Endometrium (tissue), 2 donors: Measurements from ENCODE around the gene SAA4.
"Not testable (repeated sequence)": the region's sequence is repeated elsewhere in the genome, so short reads cannot be mapped to it uniquely, and the experiment has no call there.

ENCODE experiments used
- FAIRE-seq: peaks from 2 replicates; lab custom pipeline; 2012; peaks lifted over from hg19 to GRCh38; lab: Jason Lieb, UNC
- donor health status: control.
- donor health status: control.

Gene SAA4

DNA sequence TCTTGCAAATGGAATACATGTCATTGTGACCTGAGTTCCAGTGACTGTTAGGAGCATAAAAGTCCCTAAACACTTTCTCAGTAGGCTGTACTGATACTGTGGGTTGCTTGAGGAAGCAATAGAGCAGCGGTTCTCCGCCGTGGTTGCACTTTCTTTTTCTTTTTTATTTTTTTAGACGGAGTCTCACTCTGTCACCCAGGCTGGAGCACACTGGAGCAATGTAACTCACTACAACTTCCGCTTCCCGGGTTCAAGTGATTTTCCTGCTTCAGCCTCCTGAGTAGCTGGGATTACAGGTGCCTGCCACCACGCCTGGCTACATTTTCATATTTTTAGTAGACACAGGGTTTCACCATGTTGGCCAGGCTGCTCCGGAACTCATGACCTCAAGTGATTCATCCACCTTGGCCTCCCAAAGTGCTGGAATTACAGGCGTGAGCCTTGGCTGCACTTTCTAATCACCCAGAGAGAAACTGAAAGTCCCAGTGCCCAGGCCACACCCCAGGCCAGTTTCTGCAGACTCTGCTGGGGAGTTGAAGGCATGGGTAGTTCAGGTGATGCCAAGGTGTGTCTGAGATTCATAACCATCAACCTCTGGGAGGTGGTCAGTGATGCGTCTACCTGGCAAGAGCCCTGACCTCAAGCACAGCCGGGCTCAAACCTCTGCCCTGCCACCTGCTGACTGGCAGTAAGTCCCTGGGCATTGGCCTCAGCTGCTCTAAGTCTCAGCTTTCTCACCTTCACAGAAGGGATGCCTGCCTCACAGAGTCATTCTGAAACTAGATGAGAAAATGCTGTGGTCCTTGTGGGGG, 10.0 kb upstream of the SAA4 start:
- not testable (repeated sequence) for FAIRE-seq

DNA sequence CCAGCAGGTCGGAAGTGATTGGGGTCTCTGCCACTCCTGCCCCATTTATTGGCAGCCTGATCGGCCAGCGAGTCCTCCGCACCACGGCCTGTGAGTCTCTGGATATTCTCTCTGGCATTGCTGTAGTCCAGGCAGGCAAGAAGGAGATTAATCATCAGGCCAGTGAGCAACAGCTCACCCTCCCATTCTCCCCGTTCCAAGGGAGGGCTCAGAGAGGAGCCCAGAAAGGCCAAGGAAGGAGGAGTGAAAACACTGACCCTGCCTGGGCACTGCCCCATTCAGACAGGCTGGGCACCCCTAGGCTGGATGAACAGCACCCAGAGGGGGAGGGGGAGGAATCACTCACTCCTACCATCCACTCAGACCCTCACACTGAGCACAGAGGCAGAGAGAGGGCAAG, 8.8 kb upstream of the SAA4 start:
- no peak for FAIRE-seq

DNA sequence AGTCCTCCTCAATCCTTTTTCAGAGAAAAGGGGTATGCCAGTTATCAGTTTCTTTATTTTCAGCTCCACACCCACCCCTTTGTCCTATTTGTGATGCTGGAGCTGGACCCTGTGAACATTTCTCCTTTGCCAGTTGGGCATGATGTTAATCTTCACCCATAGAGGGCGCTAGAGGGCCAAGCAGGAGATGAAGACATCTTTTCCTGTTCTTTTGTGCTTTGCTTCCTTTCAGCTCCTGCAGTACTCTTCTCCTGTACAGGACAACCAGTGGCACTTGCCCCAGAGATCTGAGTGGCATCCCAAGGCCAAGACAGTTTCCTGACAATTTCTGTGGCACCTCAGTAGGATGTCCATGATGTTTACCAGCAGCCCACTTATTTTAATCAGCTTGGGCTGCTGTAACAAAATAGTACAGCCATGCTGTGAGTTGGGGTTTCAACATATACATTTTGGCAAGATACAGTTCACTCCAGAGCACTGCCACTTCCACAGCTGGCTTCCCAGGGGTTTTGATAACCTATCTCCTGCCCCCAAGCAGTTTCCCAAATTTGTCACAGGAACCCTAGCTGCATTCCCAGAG, 7.3 kb upstream of the SAA4 start:
- no peak for FAIRE-seq

DNA sequence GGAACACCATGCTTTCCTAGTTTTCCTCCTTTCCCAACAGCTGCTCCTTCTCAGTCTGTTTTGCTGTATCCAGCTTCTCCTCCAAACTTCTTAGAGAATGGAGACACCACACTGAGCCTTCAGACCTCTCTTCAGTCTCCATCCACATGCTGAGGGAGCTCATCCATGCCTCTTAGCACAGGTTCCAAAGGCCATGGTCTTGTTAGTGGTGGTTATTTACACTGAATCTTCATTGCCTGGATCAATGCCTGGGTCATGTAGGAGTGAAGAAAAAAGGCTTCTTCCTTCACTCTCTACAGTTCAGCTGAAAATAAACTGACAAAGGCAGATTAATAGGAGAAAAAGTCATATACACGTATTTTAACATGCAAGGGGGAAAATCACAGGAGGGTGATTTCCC, 3.1 kb upstream of the SAA4 start:
- no peak for FAIRE-seq

DNA sequence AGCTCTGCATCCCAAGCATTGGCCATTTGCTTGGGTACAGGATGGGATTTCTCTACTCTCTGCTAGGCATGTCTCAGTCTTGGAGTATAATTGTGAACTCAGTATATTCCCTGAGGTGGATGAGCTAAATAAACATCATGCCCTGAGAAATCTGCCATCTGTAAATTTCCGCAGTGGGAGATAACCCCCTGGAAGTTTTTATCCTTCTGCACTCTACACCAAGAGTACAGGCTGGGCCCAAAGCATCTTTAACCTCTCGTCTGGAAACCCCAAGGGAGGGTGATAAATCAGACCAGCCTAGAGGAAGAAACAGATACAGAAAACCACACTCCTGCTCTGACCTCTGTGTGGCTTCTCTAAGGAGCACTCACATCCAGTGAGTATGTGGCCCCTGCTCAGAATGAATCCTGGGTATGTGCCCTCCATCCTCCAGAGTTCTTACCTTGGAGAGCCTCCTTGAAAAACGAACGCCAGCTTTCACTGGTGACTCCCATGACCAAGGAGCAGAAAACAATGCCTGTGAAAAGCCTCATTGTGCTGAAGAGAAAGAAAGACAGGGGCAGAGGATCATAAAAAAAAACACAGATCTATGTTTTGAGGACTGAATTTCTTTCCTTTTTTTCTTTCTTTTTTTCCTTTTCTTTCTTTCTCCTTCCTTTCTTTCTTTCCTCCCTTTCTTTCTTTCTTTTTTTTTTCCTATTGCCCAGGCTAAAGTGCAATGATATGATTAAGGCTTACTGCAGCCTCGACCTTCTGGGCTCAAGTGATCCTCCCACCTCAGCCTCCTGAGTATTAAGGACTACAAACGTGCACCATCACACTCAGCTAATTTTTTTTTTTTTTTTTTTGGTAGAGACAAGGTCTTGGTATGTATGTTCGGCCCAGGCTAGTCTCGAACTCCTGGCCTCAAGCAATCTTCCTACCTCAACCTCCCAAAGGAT, 938 bp downstream of the SAA4 start:
- FAIRE-seq = no peak

DNA sequence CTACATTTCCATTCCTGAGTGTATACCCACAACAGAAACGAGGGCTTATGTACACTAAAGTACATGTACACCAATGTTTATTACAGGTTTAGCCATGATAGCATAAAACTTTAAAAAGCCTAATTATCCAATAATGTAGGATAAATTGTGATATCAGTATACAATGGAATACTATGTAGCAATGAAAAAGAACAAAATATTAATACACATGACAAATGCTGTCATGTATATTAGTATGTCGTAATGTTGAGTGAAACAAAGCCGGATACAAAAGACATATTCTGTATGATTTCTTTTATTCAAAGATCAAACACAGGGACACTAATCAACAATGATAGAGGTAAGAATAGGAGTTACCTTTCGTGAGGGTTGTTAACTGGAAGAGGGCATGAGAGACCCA, 2.7 kb downstream of the SAA4 start:
- no peak for FAIRE-seq

DNA sequence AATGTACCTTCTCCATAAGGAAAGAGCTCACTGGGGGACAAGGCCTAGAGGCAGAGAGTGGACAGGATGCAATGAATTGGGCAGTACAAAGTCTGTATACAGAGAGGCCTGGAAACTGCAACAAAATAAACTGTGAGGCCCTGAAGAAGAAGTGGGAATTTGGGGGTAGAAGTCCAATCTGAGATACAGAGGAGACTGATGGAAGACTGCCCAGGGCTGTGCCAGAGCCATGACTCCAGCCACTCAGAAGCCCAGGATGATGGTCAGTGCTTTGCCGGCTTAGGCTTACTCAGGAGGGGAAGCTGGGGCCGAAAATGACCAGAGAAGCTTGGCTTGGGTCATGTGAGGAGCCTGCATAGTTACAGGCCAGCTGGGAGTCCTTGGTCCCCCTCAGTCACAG, 5.7 kb downstream of the SAA4 start:
- no peak for FAIRE-seq

DNA sequence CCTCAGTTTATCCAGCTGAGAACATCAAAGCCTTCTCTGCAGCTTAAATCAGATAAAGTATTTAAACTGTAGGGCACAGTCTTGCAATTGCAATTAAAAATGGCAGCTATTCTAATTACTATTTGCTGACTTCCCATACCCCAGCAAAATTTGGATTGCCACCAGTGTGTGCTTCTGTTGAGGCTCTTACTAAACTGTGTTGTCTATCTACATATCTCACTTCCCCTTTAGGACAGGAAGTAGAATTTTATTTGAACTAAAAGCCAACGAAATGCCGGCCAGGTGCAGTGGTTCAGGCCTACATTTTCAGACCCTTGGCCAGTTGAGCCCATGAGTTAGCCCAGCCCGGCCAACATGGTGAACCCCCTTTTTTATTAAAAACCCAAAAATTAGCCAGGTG, 7.1 kb downstream of the SAA4 start:
- FAIRE-seq = no peak

DNA sequence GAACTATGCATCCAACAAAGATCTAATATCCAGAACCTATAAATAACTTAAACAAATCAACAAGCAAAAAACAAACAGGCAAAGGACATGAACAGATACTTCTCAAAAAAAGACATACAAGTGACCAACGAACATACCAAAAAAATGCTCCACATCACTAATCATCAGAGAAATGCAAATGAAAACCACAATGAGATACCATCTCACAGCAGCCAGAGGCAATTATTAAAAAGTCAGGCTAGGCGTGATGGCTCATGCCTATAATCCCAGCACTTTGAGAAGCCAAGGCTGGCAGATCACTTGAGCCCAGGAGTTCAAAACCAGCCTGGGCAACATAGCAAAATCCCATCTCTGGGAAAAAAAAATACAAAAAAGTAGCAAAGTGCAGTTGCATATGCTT, 10.7 kb downstream of the SAA4 start:
- FAIRE-seq = no peak

DNA sequence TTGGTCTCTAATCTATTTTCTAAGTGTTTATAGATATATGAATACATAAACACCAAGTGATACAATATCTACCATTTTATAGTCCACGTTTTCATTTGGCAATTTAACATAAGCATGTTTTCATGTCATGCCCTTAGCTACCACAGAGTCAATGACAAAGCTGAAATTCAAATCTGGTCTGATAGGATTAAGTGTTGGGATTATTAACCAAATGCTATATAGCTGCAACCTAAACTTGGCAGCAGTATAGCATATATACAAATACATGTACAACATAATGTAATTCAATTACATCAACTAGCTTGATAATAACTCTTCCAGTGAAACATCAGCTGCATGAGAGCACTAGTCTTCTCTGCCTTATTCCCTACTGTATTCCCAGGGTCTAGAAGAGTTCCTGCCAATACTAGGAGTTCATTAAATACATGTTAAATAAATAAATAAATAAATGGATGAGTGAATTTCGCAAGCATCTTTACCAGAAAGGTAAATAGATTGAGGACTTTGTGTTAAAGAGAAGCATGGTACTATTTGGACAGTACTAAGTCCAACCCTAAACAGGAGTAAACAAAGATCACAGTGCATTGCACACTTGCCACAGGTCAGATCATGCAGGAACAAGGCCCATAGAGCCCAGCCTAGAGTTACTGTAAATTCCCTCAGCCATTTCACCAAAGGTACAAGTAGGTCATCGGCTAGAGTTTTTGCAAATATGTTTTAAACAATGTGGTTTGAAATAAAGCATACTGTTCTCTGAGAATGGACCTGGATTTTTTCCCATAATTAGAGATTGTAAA, 12.8 kb downstream of the SAA4 start:
- FAIRE-seq = no peak

DNA sequence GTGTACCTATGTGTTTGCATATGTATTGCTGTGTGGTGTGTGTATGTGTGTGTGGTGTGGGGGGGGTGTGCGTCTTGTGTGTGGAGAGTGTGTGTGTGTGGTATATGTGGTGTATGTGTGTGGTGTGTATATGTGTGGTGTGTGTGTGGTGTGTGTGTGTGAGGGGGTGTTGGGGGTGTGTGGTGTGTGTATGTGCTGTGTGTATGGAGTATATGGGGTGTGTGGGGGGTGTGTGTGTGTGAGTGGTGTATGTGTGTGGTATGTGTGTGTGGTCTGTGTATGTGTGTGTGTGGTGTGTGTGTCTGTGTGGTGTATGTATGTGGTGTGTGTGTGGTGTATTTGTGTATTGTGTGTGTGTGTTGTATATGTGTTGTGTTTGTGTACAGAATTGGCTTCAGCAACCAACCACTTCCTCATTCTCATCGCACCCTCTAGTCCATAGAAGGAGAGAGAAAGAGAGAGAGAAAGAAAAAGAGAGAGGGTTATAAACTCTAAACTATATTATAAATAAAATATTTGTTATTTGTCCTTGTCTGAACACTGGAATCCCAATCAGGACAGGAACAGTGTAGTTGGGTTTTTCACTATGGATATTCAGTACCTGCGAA, 13.7 kb downstream of the SAA4 start:
- FAIRE-seq = no peak

DNA sequence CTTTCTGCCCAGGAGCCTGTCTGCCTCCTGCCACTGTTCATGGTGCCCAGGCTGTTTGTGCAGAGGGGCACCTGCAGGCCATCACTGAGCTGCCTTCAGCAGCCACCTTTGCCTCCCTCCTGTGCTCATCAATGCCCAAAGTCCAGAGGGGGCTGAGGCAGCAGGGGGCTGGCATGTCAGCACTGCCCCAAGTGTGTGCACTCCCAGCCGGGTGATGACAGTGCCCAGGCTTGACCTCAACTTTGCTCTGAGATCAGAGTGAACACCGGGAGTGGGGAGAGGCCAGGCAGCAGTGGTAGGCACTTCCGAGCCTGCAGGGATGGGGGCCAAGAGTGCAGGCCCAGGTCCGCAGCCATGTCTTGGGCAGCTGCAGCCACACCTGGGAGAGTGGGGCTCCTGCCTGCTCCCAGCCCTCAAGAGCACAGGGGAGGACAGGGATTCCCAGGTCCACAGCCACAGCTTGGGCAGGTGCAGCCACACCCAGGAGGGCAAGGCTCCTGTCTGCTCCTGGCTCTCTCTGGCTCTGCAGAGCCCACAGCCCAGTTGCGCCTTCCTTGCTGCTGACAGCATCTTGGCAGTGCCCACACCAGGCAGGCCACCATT, 15.2 kb downstream of the SAA4 start:
- no peak for FAIRE-seq

DNA sequence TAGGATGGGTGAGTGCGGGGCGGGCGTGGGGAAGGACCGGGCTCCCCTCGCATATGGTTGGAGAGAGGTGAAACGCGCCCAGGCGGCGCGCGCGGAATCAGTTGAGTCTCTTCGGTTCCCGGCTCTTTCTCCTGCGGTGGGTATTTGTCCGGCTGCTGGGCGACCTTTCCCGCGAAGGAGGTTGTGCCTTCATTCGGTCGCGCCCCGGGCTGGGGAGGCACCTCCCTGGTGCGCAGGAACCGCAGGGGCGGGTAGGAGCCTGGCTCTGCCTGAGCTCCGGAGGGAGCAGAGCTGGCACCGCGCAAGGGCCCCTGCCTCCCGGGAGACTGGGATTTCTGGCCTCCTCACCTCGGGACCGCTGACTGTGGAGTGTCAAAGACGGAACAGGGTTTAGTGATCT, 27.5 kb downstream of the SAA4 start:
- no peak for FAIRE-seq

DNA sequence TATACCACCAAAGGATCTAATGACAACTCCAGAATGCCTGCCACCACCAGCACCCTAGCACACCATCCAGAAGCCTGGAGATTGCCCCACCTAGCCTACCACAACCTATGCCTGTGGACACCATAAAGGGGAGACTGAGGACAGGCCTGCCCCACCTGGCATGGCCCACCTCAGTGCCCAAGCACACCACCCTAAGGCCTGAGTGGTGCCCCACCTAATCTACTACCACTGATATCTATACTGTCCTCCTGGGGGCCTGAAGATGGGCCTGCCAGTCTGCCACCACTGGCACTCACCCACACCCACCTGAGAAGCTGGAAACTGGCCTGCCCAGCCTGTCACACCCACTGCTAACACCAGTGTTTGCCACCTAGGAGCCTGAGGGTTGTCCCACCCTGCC, 31.8 kb downstream of the SAA4 start:
- FAIRE-seq = no peak

DNA sequence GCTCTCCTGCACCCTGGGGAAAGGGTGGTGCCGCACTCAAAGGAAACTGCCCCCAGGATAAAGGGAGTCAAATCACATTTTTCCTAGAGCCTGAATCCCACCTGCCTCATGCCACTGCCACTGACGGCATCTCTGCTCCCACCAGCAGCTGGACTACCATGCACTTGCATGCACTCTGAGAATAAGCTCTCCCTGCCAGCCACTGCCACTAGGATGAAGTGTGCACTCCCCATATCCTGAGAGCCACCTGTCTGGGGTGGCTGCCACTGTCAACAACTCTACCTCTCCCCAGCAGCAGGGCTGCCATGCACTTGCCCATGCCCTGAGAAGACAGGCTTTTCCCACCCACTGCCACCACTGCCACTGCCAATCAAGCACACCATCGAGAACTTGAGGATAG, 32.4 kb downstream of the SAA4 start:
- FAIRE-seq = no peak

DNA sequence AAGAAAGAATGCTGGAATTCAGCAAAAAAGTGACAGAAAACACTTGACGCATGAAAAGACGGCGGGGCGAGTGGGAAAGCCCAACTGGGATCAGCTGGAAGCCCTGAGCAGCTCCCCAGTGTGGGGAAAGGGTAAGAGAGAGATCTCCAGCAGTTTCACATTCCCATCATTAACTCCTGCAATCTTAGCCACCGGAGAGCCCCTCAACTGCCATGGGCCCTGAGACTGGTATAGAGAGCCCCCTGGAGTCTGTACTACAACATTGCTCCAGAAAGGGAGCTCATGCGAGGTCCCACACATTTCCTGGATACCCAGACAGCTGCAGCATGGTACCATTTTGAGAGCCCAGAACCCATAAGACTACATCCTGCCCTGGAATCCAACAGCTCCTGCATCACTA, 32.9 kb downstream of the SAA4 start:
- FAIRE-seq = no peak

DNA sequence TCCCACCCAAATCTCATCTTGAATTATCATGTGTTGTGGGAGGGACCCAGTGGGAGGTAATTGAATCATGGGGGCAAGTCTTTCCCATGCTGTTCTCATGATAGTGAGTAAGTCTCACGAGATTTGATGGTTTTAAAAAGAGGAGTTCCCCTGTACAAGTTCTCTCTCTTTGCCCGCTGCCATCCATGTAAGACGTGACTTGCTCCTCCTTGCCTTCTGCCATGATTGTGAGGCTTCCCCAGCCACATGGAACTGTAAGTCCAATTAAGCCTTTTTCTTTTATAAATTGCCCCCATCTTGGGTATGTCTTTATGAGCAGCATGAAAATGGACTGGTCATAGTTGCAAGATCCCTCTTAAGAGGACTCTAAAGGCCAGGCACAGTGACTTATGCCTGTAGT, 38.9 kb downstream of the SAA4 start:
- FAIRE-seq = not testable (repeated sequence)

DNA sequence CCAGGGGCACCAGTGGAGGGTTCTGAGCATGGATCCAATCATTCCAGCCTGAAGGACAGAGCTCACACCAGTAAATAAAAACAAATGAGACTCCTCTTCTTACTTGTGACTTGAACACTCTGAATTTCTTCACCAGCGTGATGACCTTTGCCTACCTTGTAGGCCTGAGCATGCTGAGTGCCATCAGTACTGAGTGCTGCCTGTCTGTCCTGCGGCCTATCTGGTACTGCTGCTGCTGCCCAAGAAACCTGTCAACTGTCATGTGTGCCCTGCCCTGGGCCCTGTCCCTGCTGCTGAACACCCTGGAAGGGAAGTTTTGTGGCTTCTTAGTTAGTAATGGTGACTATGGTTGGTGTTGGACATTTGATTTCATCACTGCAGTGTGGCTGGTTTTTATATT, 40.1 kb downstream of the SAA4 start:
- no peak for FAIRE-seq

DNA sequence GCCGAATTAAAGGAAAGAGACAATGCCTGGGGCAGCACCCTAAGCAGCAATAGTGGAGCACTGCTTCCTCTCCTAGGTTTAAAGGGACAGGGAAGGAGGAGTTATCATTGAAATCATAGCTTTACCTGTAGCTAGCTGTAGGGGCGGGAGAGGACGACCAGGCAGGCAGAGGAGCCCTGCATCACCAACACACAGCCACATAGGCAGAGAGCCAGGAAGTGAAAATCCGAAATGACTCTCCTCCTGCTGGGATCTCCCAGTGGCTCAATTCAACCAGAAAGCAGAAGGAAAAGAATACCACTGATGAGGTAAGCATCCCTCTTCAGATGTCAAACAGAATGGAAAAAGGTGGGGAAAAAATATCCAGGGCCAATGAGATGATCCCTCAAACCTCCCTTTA, 43.6 kb downstream of the SAA4 start:
- no peak for FAIRE-seq

DNA sequence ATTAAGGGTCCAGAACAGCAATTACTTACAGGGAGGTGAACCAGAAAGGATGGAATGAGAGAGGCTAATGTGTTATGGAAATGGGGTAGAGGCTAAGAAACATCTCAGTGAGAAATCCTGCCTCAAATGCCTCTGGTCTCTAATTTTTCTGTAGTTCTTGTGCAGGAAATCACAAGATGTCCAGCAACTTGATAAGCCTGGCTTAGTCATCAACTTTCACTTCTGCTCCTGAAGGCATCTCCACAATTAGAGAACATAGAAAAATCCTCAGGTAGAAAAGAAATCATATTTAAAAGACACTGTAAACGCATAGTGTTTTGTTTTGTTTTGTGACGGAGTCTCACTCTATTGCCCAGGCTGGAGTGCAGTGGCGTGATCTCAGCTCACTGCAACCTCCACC, 45.2 kb downstream of the SAA4 start:
- no peak for FAIRE-seq

DNA sequence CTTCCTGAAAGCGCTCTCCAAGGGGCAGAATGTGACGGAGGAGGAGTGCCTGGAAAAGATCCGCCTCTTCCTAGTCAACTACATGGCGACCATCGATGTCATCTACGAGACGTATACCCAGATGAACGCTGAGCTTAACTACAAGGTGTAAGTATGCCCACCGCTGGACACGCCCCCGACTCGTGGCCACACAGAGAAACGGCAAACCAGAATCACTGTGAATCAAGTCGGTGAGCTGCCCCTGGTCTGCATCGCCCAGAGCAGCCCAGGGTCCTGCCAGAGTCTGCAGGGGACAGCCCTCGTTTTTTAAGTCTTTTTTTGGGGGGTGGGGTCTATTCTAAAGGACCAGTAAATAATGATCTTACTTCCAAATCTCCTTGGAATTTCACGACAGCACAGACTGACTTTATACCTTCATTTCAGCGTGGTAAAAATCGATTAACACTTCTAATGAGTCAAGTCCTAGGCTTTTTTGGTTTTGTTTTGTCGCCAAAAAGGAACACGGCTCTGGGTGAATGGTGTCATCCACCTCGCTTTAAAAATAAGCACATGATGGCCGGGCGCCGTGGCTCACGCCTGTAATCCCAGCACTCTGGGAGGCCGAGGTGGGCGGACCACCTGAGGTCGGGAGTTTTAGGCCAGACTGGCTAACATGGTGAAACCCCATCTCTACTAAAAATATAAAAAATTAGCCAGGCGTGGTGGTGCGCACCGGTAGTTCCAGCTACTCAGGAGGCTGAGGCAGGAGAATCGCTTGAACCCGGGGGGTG, 46.9 kb downstream of the SAA4 start:
- FAIRE-seq = not testable (repeated sequence)
